Vagina (tissue), 2 donors: ENCODE results near the gene LAG3. TPM values are rescaled to one million over a fixed set of nuclear protein-coding genes. Genes with fewer than 3 reads are reported as not detected.

Experiments used
- DNase-seq, 2 donors: peaks; one replicate each; pipeline ENCODE4 v3.0.0-alpha.2; 2017; ENCODE audit errors: extremely low spot score in 2 of 2
- H3K27ac ChIP-seq: fragments of 200-600 bp; sonication (generic); one replicate; pipeline ENCODE4 v1.5.1; 2019
- H3K27me3 ChIP-seq: fragments of 200-600 bp; sonication (generic); one replicate; pipeline ENCODE4 v1.5.1; 2019
- H3K36me3 ChIP-seq, 2 donors: fragments of 200-600 bp; sonication (generic); one replicate each; pipeline ENCODE4 v1.5.1; 2017 to 2019
- H3K4me1 ChIP-seq: fragments of 200-600 bp; sonication (generic); one replicate; pipeline ENCODE4 v1.5.1; 2019
- H3K4me3 ChIP-seq, 2 donors: fragments of 200-600 bp; sonication (generic); 1 replicate in 1 of 2; 2 replicates in 1 of 2; pipeline ENCODE4 v1.5.1; 2016 to 2019
- H3K9me3 ChIP-seq: fragments of 200-600 bp; sonication (generic); one replicate; pipeline ENCODE4 v1.5.1; 2019
- CTCF ChIP-seq, 3 experiments: fragments of 450-650 bp in 2 of 3; fragments of 200-600 bp in 1 of 3; sonication (generic) in 1 of 3; IDR thresholded peaks; one replicate each; pipeline ENCODE4 v1.5.1; 2017 to 2019; ENCODE audit warnings: antibody characterized with exemption in 3 of 3, mild to moderate bottlenecking in 2 of 3, moderate library complexity in 2 of 3
- POLR2A ChIP-seq, 2 donors: fragments of 450-650 bp; IDR thresholded peaks; one replicate each; pipeline ENCODE4 v1.6.1; 2017; ENCODE audit warnings: antibody characterized with exemption in 2 of 2, mild to moderate bottlenecking in 2 of 2, moderate library complexity in 2 of 2
- POLR2AphosphoS5 ChIP-seq, 2 donors: sonication (generic); formaldehyde crosslinking; IDR thresholded peaks; one replicate each; pipeline ENCODE4 v1.9.0; 2017; ENCODE audit warnings: antibody characterized with exemption in 2 of 2, mild to moderate bottlenecking in 2 of 2, low read depth in 1 of 2; ENCODE audit not compliant: insufficient read depth in 1 of 2
- intact Hi-C: fragments of 100-400 bp; cut with DNase I; formaldehyde crosslinking; loops from one replicate; pipeline ENCODE4 v1.15.1; 2023
- total RNA-seq: library from RNA; depleted of rRNA; stranded (reverse); fragments of >200 nt; gene quantifications from one replicate; pipeline ENCODE4 v1.2.3, GENCODE V29; 2016

LAG3 gene
- total RNA-seq, result 10.3 TPM

GRCh38 chr12:6772331-6772695 is at the start of gene LAG3:
TSS of gene LAG3 (plus strand) at chr12:6772520. CDS start at chr12:6772853, 333 bp downstream.
- H3K27ac ChIP-seq, result peak within 1 kb of the TSS; percentile 33
- no peaks in the 10 kb centered on the region for H3K9me3 ChIP-seq
- no peaks in the 10 kb centered on the region for H3K27me3 ChIP-seq
- TF ChIP-seq POLR2A (IDR thresholded peaks at IDR 0.05), result no peak
- DNase-seq, result no peak
- peaks cover 46% of the 10 kb centered on the region for H3K4me1 ChIP-seq
- H3K4me3 ChIP-seq, result peak within 1 kb of the TSS; percentile 16 to 41
- intact Hi-C loops, result no loop called here
- peaks cover 0 to 20% of the 10 kb centered on the region in 2 donors for H3K36me3 ChIP-seq

- TF ChIP-seq POLR2A (IDR thresholded peaks at IDR 0.05) (no peak), POLR2AphosphoS5 (IDR thresholded peaks at IDR 0.05; ENCODE audit: insufficient read depth in 1 of 2, low read depth in 1 of 2) (no peak), CTCF (IDR thresholded peaks at IDR 0.05) (no peak)
- intact Hi-C loops, result no loop called here
- no peak for DNase-seq
Observed at GRCh38 chr12:6722863-6723262, 49.5 kb upstream of the LAG3 start.

GRCh38 chr12:6723607-6724408 is 48.5 kb upstream of the LAG3 start, which contains the start of gene COPS7A:
TSS of gene COPS7A (plus strand) at chr12:6724046. CDS start at chr12:6724657, 611 bp downstream.
- Histone ChIP-seq H3K27ac (peak within 1 kb of the TSS; percentile 77), H3K36me3 (peaks cover 0 to 9% of the 10 kb centered on the region in 2 donors), H3K27me3 (no peaks in the 10 kb centered on the region), H3K4me3 (peak within 1 kb of the TSS; percentile 61 to 65), H3K9me3 (no peaks in the 10 kb centered on the region), H3K4me1 (peaks cover 10% of the 10 kb centered on the region)
- peak in 1 of 2 donors; percentile 98 for DNase-seq
- TF ChIP-seq POLR2AphosphoS5 (IDR thresholded peaks at IDR 0.05; ENCODE audit: insufficient read depth in 1 of 2, low read depth in 1 of 2), result peak; percentile 94 to 98
- no peak for TF ChIP-seq POLR2A (IDR thresholded peaks at IDR 0.05)
- TF ChIP-seq CTCF (IDR thresholded peaks at IDR 0.05), result no peak
- intact Hi-C loops, result loop anchor here (2.0 kb wide), 1 partner anchor 35 kb away; the partner anchor contains the start of gene ZNF384

More at GRCh38 chr12:6722863-6723262, 49.5 kb upstream of the LAG3 start:
- Histone ChIP-seq H3K27me3 (no peaks in the 10 kb centered on the region), H3K36me3 (no peaks in the 10 kb centered on the region), H3K9me3 (no peaks in the 10 kb centered on the region), H3K4me3 (no peak overlapping the region), H3K4me1 (peaks cover 10% of the 10 kb centered on the region), H3K27ac (no peak overlapping the region)

GRCh38 chr12:6724409-6724797 is 47.9 kb upstream of the LAG3 start:
- H3K27ac ChIP-seq, result peak overlapping the region; percentile 77
- DNase-seq, result no peak
- H3K27me3 ChIP-seq, result no peaks in the 10 kb centered on the region
- H3K4me3 ChIP-seq, result peak overlapping the region; percentile 61 to 65
- H3K9me3 ChIP-seq, result no peaks in the 10 kb centered on the region
- intact Hi-C loops, result loop anchor here (2.0 kb wide), 1 partner anchor 36 kb away; the partner anchor contains the start of gene ZNF384
- peaks cover 0 to 15% of the 10 kb centered on the region in 2 donors for H3K36me3 ChIP-seq
- H3K4me1 ChIP-seq, result peaks cover 10% of the 10 kb centered on the region
- TF ChIP-seq POLR2AphosphoS5 (IDR thresholded peaks at IDR 0.05; ENCODE audit: insufficient read depth in 1 of 2, low read depth in 1 of 2) (no peak), POLR2A (IDR thresholded peaks at IDR 0.05) (no peak), CTCF (IDR thresholded peaks at IDR 0.05) (no peak)

- DNase-seq, result no peak
- no peaks in the 10 kb centered on the region for H3K27me3 ChIP-seq
- peaks cover 0 to 25% of the 10 kb centered on the region in 2 donors for H3K36me3 ChIP-seq
- no peak overlapping the region for H3K27ac ChIP-seq
- H3K4me1 ChIP-seq, result peaks cover 10% of the 10 kb centered on the region
- H3K9me3 ChIP-seq, result no peaks in the 10 kb centered on the region
- intact Hi-C loops, result loop anchor here (2.0 kb wide), 1 partner anchor 37 kb away; the partner anchor contains the start of gene ZNF384
- H3K4me3 ChIP-seq, result no peak overlapping the region
- TF ChIP-seq CTCF (IDR thresholded peaks at IDR 0.05), result no peak
- no peak for TF ChIP-seq POLR2A (IDR thresholded peaks at IDR 0.05)
- TF ChIP-seq POLR2AphosphoS5 (IDR thresholded peaks at IDR 0.05; ENCODE audit: insufficient read depth in 1 of 2, low read depth in 1 of 2), result no peak
Observed at GRCh38 chr12:6725350-6725749, 47.0 kb upstream of the LAG3 start.
